GM18526 (cell line): ENCODE measurements around the gene HOXD8.

Source experiments
- POLR2A ChIP-seq: IDR thresholded peaks from 3 replicates; pipeline ENCODE4 v1.6.1; 2011; ENCODE audit not compliant: insufficient read length; ENCODE audit errors: extremely low read depth

The HOXD8 gene

GRCh38 chr2:176128982-176129796, at the start of gene HOXD8:
Gene HOXD8 (plus strand): TSS chr2:176129705. CDS start chr2:176130367, 662 bp downstream.
- TF ChIP-seq POLR2A: no peak

- TF ChIP-seq POLR2A: no peak
Measured at GRCh38 chr2:176079831-176080539, 49.5 kb upstream of the HOXD8 start.

- no peak for TF ChIP-seq POLR2A
Measured at GRCh38 chr2:176080540-176081375, 48.7 kb upstream of the HOXD8 start.

GRCh38 chr2:176081376-176081836, 48.1 kb upstream of the HOXD8 start:
- TF ChIP-seq POLR2A: no peak

- TF ChIP-seq POLR2A: no peak
Measured at GRCh38 chr2:176081837-176082524, 47.5 kb upstream of the HOXD8 start.

- no peak for TF ChIP-seq POLR2A
Measured at GRCh38 chr2:176082525-176082823, 47.0 kb upstream of the HOXD8 start.

- TF ChIP-seq POLR2A: no peak
Measured at GRCh38 chr2:176082824-176083751, 46.4 kb upstream of the HOXD8 start.

GRCh38 chr2:176083796-176084261, 45.7 kb upstream of the HOXD8 start, which contains the start of gene EVX2:
Gene EVX2 (minus strand): TSS chr2:176083962. CDS start chr2:176083776, 186 bp downstream.
- TF ChIP-seq POLR2A: no peak

GRCh38 chr2:176084611-176085119, 44.8 kb upstream of the HOXD8 start:
- TF ChIP-seq POLR2A: no peak

GRCh38 chr2:176085120-176085788, 44.3 kb upstream of the HOXD8 start:
- TF ChIP-seq POLR2A: no peak

GRCh38 chr2:176085861-176086771, 43.4 kb upstream of the HOXD8 start:
- TF ChIP-seq POLR2A: no peak
